Measurements from ENCODE around the gene KAT7. TPM values are rescaled to one million over a fixed set of nuclear protein-coding genes. Genes with fewer than 3 reads are reported as not detected.

Gene KAT7
- polyA plus RNA-seq, 1 of the 3 experiments (the other 2 are of a cell fraction) = 20.2 TPM

- Histone ChIP-seq H3K4me1 (ENCODE audit: control insufficient read depth in 1 of 2, insufficient read depth in 2 of 2, low read depth in 1 of 2, low read length in 1 of 2) (peaks cover 13 to 16% of the 10 kb centered on the region in 2 experiments), H3K9me3 (no peaks in the 10 kb centered on the region), H3K79me2 (ENCODE audit: insufficient read depth) (peaks cover 42% of the 10 kb centered on the region), H3K4me3 (ENCODE audit: low read depth in 2 of 2, low read length in 1 of 2) (peak overlapping the region; percentile 92 to 99), H2AFZ (ENCODE audit: low read depth) (peak overlapping the region; percentile 95), H3K4me2 (peak overlapping the region; percentile 91), H3K9ac (peak overlapping the region; percentile 99), H3K27ac (ENCODE audit: low read depth in 2 of 2, low read length in 1 of 2) (peak overlapping the region; percentile 90 to 97), H4K20me1 (ENCODE audit: insufficient read depth) (peaks cover 38% of the 10 kb centered on the region), H3K36me3 (replicated peaks in 1 of 2; ENCODE audit: control insufficient read depth in 1 of 2, insufficient read depth in 2 of 2, low read length in 1 of 2) (peaks cover 17 to 27% of the 10 kb centered on the region in 2 experiments), H3F3A (replicated peaks; ENCODE audit: insufficient read depth) (no peaks in the 10 kb centered on the region), H3K27me3 (ENCODE audit: insufficient read depth) (no peaks in the 10 kb centered on the region), H3K9me2 (no peaks in the 10 kb centered on the region)
- peak; percentile 21 for DNase-seq
- ChIA-PET CTCF (interaction anchor here (0.7 to 2.0 kb wide), 13 partner anchors 9 to 1802 kb away, joined by 3 to 11 read pairs (median 4); no protein-coding TSS in a partner anchor), POLR2A (interaction anchor here (0.5 to 2.5 kb wide), 7 partner anchors 11 to 851 kb away, joined by 3 to 15 read pairs (median 4); partner anchors contain the start of genes FAM117A and SLC35B1)
- WGBS (ENCODE audit: low lambda C conversion rate) = 10% methylated on average over 17 of the region's 17 CpGs
- TF ChIP-seq RAD21 (IDR thresholded peaks at IDR 0.05; ENCODE audit: low read length) (no peak), EP300 (IDR thresholded peaks at IDR 0.05; ENCODE audit: borderline replicate concordance in 1 of 2, low read depth in 1 of 2, low read length in 1 of 2) (peak in 1 of 2 experiments; percentile 34; a peak in 2 of 4 replicates), SIN3A (IDR thresholded peaks at IDR 0.05; ENCODE audit: borderline replicate concordance, low read depth, low read length) (peak; percentile 30; the same call in 1 of the 2 replicates), MXI1 (IDR thresholded peaks at IDR 0.05; ENCODE audit: low read depth, low read length) (peak; percentile 60; the same call in 1 of the 2 replicates), RFX5 (IDR thresholded peaks at IDR 0.05; ENCODE audit: low read length) (0 out of 2 replicates have a peak, but pooled peaks have one; percentile 40)
Observed at GRCh38 chr17:49787884-49788477, 500 bp upstream of the KAT7 start.

GRCh38 chr17:49789243-49789578 lies 730 bp downstream of the KAT7 start:
- no peak overlapping the region for H2AFZ ChIP-seq (ENCODE audit: low read depth)
- H3K4me3 ChIP-seq (ENCODE audit: low read depth in 2 of 2, low read length in 1 of 2) = peak overlapping the region; percentile 65 to 92
- peaks cover 50% of the 10 kb centered on the region for H4K20me1 ChIP-seq (ENCODE audit: insufficient read depth)
- H3K36me3 ChIP-seq (replicated peaks in 1 of 2; ENCODE audit: control insufficient read depth in 1 of 2, insufficient read depth in 2 of 2, low read length in 1 of 2) = peaks cover 24 to 40% of the 10 kb centered on the region in 2 experiments
- POLR2A ChIA-PET = interaction anchor here (1.0 to 2.5 kb wide), 4 partner anchors 14 to 81 kb away, joined by 3 to 15 read pairs (median 10); partner anchors contain the start of genes FAM117A and SLC35B1
- DNase-seq = no peak
- no peaks in the 10 kb centered on the region for H3K9me3 ChIP-seq
- no peaks in the 10 kb centered on the region for H3K27me3 ChIP-seq (ENCODE audit: insufficient read depth)
- TF ChIP-seq FOXJ3 (CRISPR knock-in tag; IDR thresholded peaks at IDR 0.05) (no peak), RFX5 (IDR thresholded peaks at IDR 0.05; ENCODE audit: low read length) (peak; percentile 85; the same call in 1 of the 2 replicates), USF1 (IDR thresholded peaks at IDR 0.05; ENCODE audit: borderline replicate concordance, low read depth) (no peak)
- CTCF ChIA-PET = interaction anchor here (1.0 to 2.0 kb wide), 4 partner anchors 56 to 236 kb away, joined by 3 to 8 read pairs (median 4); no protein-coding TSS in a partner anchor
- H3K9ac ChIP-seq = peak overlapping the region; percentile 47
- WGBS (ENCODE audit: low lambda C conversion rate) = 5% methylated on average over 6 of the region's 17 CpGs
- H3K27ac ChIP-seq (ENCODE audit: low read depth in 2 of 2, low read length in 1 of 2) = no peak overlapping the region
- peaks cover 55% of the 10 kb centered on the region for H3K79me2 ChIP-seq (ENCODE audit: insufficient read depth)
- H3K9me2 ChIP-seq = no peaks in the 10 kb centered on the region
- H3F3A ChIP-seq (replicated peaks; ENCODE audit: insufficient read depth) = no peaks in the 10 kb centered on the region
- H3K4me1 ChIP-seq (ENCODE audit: control insufficient read depth in 1 of 2, insufficient read depth in 2 of 2, low read depth in 1 of 2, low read length in 1 of 2) = peaks cover 13 to 16% of the 10 kb centered on the region in 2 experiments
- H3K4me2 ChIP-seq = peak overlapping the region; percentile 89

- Histone ChIP-seq H3K4me2 (no peak overlapping the region), H3K9me3 (no peaks in the 10 kb centered on the region), H2AFZ (ENCODE audit: low read depth) (no peak overlapping the region), H4K20me1 (ENCODE audit: insufficient read depth) (peaks cover 64% of the 10 kb centered on the region), H3K9ac (no peak overlapping the region), H3K27ac (ENCODE audit: low read depth in 2 of 2, low read length in 1 of 2) (no peak overlapping the region), H3K9me2 (no peaks in the 10 kb centered on the region), H3K4me3 (ENCODE audit: low read depth in 2 of 2, low read length in 1 of 2) (no peak overlapping the region), H3F3A (replicated peaks; ENCODE audit: insufficient read depth) (no peaks in the 10 kb centered on the region), H3K4me1 (ENCODE audit: control insufficient read depth in 1 of 2, insufficient read depth in 2 of 2, low read depth in 1 of 2, low read length in 1 of 2) (peaks cover 5 to 16% of the 10 kb centered on the region in 2 experiments), H3K36me3 (replicated peaks in 1 of 2; ENCODE audit: control insufficient read depth in 1 of 2, insufficient read depth in 2 of 2, low read length in 1 of 2) (peaks cover 59 to 77% of the 10 kb centered on the region in 2 experiments), H3K79me2 (ENCODE audit: insufficient read depth) (peaks cover 93% of the 10 kb centered on the region), H3K27me3 (ENCODE audit: insufficient read depth) (no peaks in the 10 kb centered on the region)
- 100% methylated on average over 3 of the region's 3 CpGs for WGBS (ENCODE audit: low lambda C conversion rate)
- POLR2A ChIA-PET = no interaction called here
- no peak for DNase-seq
- CTCF ChIA-PET = interaction anchor here (0.8 to 1.5 kb wide), 5 partner anchors 23 to 297 kb away, joined by 3 to 6 read pairs (median 4); no protein-coding TSS in a partner anchor
- no peak for TF ChIP-seq USF2 (IDR thresholded peaks at IDR 0.05; ENCODE audit: borderline replicate concordance, low read depth, low read length)
- no peak for TF ChIP-seq TEAD4 (IDR thresholded peaks at IDR 0.05; ENCODE audit: borderline replicate concordance, insufficient read depth)
- no peak for TF ChIP-seq FOXJ3 (CRISPR knock-in tag; IDR thresholded peaks at IDR 0.05)
- no peak for TF ChIP-seq MEF2A (IDR thresholded peaks at IDR 0.05; ENCODE audit: borderline replicate concordance, low read depth)
- TF ChIP-seq SIN3A (IDR thresholded peaks at IDR 0.05; ENCODE audit: borderline replicate concordance, low read depth, low read length) = no peak
- TF ChIP-seq RFX5 (IDR thresholded peaks at IDR 0.05; ENCODE audit: low read length) = no peak
- TF ChIP-seq POLR2AphosphoS5 (IDR thresholded peaks at IDR 0.05; ENCODE audit: low read depth, low read length) = no peak
- TF ChIP-seq FOSL2 (IDR thresholded peaks at IDR 0.05; ENCODE audit: borderline replicate concordance, low read depth) = no peak
- no peak for TF ChIP-seq TAF1 (IDR thresholded peaks at IDR 0.05; ENCODE audit: borderline replicate concordance, low read depth, low read length)
- TF ChIP-seq GATA2 (CRISPR knock-in tag; IDR thresholded peaks at IDR 0.05) = no peak
- TF ChIP-seq TCF12 (IDR thresholded peaks at IDR 0.05) = no peak
- TF ChIP-seq EP300 (IDR thresholded peaks at IDR 0.05; ENCODE audit: borderline replicate concordance in 1 of 2, low read depth in 1 of 2, low read length in 1 of 2) = no peak
- TF ChIP-seq YY1 (IDR thresholded peaks at IDR 0.05; ENCODE audit: low read depth) = no peak
- no peak for TF ChIP-seq GABPA (IDR thresholded peaks at IDR 0.05; ENCODE audit: low read depth)
- TF ChIP-seq NRF1 (IDR thresholded peaks at IDR 0.05; ENCODE audit: low read depth, low read length) = no peak
- TF ChIP-seq RXRA (IDR thresholded peaks at IDR 0.05; ENCODE audit: borderline replicate concordance, low read depth) = no peak
- TF ChIP-seq RAD21 (IDR thresholded peaks at IDR 0.05; ENCODE audit: low read length) = no peak
Observed at GRCh38 chr17:49793309-49793708, 4.8 kb downstream of the KAT7 start.

Data from SK-N-SH (cell line).